NCI-H1092 treated with DMSO at 0.1 percent for 48 hours (cell line): ENCODE data around the gene INKA1.
"Not testable (repeated sequence)": the region's sequence is repeated elsewhere in the genome, so short reads cannot be mapped to it uniquely, and the experiment has no call there.

Experiments used
- DNase-seq: peaks from one replicate; lab custom pipeline; 2025; lab: John Stamatoyannopoulos, UW

The INKA1 gene

DNA sequence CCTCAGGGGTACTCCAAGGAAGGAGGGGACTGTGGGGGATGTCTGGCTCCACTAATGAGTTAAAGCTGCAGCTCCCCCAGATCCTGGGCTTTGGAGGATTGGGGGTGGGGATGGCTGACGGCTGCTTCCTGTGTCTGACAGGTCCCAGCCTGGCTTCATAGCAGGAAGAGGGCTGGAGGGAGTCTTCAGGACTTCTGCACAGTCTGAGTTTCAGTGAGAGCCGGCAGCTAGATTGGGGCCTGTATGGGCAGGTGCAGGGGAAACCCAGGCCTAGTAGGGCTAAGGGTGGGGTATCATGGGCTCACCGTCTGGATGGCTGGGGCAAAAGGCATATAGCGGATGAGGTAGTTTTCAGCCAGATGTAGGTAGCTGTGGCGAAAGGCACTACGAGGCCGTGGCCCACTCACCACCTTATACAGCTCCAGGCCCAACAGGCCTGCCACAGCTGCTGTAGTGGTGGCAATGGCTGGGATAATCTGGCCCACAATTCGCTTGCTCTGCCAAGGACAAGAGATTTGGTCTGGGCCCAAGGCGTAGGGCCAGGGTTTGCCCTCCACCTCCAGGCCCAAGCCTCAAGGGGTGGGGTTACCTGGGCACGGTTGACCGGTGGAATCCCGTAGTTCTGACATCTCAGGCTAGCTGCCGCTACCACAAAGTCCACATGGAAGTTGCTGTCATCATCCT lies 4.5 kb downstream of the INKA1 start:
- no peak for DNase-seq

- DNase-seq: no peak
Measured at GRCh38 chr3:49812916-49813496, 9.9 kb downstream of the INKA1 start.

DNA sequence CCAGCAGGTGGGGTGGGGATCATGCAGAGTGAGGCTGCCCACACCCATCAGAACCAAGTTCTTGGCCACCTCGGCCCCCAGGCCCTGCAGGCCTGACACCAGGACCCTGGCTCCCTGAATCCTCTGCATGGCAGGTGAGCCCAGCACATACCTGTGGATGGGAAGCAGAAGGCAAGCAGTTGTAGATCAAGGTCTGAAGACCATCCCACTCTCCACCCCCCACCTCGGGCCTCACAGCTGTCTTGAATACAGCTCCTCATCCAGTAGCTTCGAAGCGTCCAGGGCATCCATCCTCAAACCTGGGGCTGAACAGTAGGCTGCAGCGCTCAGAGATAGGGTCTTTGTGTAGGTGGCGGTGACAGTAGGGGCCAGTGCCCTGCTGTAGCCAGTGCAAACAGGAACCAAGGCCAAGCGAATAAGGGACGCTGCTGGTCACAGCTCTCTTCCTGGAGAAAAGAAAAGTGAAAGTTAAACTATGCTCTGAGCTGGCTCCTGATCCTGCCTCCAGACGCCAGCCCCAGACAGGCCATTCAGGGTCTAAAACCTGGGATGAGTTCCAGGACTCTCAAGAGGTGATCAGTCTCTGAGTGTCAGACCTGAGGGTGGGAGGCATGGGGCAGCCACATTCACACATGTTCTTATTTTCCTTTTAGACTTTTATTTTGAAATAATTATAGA lies 10.6 kb downstream of the INKA1 start, which contains the start of gene UBA7:
UBA7 (minus strand) TSS at position 457 of the 678 bp plus-strand sequence; CDS start at position 291, 166 bp downstream.
- no peak for DNase-seq

DNA sequence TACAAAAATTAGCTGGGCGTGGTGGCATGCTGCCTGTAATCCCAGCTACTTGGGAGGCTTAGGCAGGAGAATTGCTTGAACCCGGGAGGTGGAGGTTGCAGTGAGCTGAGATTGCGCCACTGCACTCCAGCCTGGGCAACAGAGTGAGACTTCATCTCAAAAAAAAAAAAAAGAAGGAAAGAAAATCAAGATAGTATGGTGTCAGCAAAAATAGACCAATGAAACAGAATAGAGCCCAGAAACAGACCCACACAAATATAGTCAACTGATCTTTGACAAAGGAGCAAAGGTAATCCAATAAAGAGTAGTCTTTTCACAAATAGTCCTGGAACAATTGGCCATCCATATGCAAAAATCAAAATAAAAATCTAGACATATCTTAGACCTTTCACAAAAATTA lies 20.1 kb downstream of the INKA1 start:
- DNase-seq: not testable (repeated sequence)

GRCh38 chr3:49826016-49826415 lies 23.0 kb downstream of the INKA1 start:
- no peak for DNase-seq

DNA sequence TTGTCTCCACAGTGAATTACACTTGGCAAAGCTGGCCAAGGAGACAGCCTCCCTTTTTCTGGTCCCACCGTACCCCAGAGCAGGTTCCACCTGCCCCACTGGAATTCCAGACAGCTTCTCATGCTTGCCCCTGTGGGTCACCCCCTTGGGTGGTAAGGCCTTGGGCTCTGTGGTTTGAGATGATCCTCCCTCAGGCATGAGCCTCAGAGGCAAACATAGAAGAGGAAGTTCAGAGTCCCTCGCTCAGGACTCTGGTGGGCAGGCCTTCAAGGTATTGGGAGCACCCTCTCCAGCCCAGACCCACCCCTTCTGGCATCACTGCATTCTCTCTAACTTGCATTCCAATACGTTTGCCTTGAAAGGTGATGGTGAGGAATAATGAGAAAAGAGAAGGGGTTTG lies 28.3 kb downstream of the INKA1 start:
- DNase-seq: no peak

DNA sequence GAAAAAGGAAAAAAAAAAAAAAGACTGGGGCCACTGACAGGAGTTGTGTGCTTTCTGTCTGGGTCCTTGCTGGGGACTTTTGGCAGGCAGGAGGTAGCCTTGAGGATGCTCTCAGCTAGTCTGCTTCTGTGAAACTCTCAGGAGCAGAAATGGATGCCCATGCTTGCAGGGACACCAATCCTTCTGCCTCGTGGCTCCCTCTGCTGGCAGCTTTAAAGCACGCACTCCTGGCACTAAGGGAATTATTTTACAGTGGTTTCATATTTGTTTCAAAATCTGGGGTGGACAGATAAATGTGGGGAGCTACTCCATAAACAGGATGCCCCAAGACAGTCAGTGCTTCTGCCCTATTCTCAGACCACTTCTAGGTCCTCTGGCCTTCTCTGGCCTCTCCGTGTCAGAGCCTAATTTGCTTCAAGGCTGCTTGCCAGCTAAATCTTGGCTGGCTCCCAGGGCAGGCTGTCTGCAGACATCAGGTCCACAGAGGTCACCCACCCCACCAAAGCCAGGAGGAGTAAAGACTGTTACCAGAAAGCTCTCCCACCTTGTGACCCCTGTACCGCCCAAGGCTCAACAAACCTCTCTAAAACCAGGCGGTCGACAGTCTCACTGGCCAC lies 36.2 kb downstream of the INKA1 start:
- peak; percentile 57 for DNase-seq

DNA sequence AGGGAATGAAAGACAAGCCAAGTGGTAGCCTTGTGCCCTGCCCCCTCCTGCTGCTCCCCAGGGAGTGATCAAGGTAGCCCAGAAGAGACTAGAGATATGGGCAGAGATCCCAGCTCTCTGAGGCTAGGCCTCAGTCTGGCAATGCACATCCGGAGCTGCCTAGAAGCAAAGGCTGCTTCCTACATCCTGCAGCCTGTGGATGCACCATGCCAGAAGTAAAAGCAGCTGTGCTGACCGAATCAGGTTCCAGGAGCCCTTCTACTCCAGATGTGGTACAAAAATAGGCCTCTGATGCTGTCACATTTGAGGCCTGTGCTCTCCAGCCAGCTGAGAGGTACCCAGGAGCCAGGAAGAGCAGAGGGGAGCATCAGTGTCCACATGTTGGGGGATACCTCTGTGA lies 37.3 kb downstream of the INKA1 start:
- DNase-seq: no peak

DNA sequence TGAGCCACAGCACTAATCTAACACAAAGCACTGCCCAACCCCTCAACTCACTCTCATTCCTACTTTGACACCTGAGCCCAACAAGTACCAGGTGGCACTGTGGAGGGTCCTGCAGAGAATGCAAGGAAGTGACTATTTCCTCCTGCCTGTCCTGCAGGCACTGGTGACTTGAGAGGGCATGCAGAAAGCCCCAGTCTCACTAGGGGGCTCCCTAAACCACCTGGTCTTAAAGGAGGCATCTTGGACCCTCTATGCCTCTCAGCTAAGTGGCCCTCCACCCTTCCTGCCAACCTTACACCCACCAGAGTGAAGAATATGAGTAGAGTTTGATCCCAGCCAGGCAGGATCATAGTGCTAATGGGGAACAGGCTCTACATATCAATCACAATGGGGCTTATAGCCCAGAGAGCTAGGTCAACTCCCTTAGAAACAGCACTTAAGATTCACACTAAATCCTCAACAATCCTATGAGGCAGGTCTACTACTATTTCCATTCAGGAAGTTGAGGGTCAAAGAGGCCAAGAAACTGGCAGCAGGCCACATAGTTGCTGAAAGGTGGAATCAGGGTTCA lies 38.1 kb downstream of the INKA1 start:
- no peak for DNase-seq

DNA sequence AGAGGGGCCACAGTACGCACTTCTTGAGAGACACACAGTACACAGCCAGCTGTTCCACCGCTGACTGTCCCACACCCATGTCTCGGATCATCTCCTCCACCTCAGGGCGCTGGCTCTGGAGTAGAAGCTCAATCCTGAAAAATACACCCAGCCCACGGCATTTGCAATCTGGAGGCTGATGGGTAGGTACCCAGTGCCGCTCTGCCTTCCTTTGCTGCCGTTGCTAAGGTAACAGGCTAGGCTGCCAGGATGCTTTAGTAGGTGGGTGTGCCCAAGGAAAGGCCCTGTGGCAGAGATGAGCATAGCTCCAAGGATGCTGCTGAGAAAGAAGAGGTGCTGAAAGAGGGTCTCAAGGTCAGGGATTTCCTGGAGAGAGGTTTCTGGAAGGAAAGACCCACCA lies 38.7 kb downstream of the INKA1 start:
- no peak for DNase-seq

DNA sequence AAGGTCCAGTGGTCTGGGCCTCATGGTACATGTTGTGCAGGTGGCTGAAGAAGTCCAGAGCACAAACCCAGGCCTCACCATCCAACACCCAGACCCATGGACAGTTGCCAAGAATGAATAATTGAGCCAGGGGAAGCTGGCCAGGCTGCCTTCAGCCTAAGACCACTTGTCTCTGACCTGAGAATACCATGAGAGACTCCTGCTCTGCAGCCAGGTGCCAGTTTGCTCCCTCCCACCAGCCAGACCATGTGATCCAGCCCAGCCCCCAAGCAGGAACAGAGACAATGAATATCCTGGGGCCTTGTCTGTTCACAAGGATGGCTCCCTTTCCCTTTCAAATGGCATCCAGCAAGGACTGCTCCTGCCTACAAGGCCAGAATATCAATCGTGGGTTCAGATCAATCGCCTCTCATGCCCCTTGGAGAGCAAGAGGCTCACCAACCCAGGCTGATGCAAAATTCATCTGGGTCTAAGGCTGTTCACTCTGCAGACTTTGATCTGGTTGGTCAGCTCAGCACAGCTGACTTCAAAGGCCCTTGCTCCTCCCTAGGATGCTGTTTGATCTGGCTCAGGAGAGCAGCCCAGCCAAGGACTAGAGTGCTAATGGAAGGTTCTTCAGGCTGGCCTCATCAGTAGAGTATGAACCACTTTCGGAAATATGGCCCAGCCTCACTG lies 39.9 kb downstream of the INKA1 start:
- no peak for DNase-seq

- no peak for DNase-seq
Measured at GRCh38 chr3:49844464-49845183, 41.6 kb downstream of the INKA1 start.

DNA sequence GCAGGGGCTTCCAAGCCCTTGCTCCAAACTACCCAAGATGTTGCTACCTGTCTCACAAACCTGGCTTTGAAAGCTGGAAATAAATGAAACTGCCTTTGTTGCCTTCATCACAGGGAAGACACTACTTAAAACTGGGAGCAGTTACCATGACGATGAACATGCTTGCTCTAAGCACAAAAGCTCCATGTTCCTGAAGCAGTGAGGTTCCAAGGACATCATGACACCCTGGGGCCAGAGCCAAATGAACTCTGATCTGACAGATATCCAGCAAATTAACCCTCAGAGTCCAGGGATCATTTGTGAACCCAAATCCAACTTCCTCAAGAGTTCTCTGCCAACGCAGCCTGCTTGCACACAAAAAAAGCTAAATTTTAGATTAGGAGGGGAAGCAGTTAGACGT lies 42.6 kb downstream of the INKA1 start:
- no peak for DNase-seq
